ELR (cell line): ENCODE measurements around the gene KLHDC9.
A peak's percentile ranks its signal among the peaks of the same experiment; 100 is the strongest.

Experiments used
- DNase-seq: peaks from one replicate; pipeline ENCODE4 v3.0.0-alpha.2; 2015; ENCODE audit warnings: low read depth

KLHDC9 gene

DNA sequence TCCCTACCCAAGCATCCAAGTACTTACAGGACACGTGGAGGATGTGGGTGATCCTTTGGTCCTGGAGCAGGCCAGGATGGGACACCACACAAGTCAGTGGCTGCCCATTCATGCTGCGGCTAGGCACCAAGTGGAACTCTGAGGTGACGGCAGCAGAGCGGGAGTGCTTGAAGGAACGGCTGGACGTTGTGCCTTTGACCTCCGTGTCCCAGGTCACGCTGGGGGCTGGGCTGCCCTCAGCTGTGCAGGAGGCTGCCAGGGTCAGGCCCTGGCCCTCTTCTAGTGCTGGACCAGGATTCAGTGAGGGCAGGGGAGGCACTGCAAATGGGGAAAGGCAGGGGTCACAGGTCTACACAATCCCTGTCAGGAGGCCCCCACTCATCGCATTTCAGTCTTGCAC, 20.7 kb upstream of the KLHDC9 start:
- no peak for DNase-seq

DNA sequence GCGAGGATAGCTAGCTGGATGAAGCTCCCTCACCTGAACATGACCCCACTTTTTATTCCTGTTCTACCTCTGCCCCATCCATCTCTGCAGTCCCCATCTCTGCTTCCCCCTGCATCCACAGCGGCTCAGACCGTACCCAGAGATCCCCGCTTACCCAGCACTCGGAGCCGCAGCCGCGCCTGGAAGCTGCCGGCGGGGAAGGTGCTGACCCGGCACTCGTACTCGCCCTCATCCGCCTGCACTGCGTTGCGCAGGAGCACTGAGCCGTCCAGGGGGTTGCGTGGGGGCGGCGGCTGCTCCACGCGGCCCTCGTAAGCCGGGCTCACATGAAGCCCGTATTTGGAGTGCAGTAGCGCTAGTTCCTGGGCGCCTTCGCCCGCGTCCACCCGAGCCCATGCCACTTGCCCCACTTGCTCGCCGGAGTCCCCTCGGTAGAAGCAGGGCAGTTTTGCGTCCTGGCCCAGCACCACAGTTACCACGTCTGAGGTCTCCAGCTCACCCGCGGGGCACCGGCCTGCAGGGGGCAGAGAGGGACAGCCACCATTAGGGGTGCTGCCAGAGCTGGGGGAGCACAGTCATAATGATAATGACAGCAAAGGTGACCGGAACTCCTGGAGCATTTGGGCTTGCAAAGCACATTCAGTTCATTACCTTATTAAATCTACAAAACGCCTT, 18.6 kb upstream of the KLHDC9 start:
- DNase-seq: no peak

DNA sequence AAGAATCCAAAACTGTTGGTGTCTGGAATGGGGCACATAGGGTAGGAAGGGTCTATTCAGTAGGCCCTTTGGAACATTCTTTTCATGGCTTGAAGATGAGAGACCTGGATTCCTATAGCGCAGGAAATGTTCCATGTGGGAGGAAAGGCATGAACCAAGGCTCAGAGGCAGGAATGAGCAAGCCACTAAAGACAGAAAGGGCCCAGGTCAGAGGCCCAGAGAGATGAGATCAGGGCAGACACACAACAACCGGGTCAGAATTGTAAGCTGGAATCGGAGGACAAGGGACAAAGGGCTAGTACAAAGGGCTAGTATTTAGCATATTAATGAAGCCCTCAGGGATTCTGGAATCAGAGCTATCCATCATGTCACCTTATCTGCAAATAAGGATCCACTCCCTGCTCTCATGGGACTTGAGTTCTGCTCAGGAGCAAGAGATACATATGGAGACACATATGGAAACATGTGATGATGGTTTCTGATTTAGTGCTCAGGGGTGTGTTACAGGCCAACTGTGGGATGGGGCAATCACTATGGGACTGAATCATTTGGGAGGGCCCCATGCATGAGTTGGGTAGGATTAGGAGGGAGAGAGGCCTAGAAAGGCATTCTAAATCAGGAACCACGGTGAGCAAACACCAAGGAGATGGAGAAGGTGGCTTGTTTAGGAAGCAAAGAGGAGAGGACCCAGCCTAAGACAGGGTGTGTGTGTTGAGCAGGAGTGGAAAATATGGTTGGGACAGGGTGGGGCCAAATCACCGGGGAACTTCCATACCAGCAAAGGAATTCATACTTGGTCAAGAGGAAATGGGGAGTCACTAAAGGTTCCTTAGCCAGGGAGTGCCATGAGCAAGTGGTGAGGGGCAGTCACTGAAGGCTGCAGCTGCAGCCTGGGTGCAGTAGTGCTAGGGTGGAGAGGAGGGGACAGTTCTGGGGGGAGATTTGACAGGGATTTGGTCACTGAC, 17.4 kb upstream of the KLHDC9 start:
- DNase-seq: peak; percentile 25

DNA sequence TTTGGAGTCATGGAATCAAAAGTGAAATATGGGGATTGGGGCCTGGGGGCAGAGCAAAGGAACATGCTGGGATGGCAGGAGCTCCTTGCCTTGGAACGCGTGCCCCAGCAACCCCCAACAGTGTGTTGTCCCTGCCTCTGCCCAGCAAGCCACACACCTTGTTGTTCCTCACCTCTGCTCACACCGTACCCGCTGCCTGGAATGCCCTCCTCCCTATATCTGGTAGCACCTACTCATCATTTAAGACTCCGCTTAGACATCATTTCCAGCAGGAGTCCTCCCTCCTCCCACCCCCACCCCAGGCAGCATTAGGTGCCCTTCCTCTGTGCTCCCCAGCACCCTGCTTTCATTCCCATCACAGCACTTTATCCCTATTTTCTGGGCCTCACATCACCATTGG, 16.6 kb upstream of the KLHDC9 start:
- DNase-seq: no peak

DNA sequence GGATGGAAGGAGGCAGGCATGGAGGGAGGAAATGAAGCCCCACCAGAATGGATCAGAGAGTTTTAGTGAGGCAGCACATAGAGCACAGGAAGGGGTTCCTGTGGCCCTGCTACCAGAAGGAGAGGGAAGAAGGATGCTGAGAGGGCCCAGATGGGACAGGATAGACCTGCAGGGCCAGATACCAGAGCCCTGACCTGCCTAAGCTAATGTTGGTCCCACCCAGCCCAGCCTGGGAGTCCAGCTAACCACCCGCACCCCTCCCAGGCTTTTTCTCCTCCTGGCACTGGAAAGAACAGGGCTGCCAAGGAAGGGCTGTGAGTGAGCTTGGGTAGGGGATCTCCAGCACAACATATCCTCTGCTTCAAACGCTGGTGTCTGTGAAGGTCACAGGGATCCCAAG, 15.7 kb upstream of the KLHDC9 start:
- no peak for DNase-seq

DNA sequence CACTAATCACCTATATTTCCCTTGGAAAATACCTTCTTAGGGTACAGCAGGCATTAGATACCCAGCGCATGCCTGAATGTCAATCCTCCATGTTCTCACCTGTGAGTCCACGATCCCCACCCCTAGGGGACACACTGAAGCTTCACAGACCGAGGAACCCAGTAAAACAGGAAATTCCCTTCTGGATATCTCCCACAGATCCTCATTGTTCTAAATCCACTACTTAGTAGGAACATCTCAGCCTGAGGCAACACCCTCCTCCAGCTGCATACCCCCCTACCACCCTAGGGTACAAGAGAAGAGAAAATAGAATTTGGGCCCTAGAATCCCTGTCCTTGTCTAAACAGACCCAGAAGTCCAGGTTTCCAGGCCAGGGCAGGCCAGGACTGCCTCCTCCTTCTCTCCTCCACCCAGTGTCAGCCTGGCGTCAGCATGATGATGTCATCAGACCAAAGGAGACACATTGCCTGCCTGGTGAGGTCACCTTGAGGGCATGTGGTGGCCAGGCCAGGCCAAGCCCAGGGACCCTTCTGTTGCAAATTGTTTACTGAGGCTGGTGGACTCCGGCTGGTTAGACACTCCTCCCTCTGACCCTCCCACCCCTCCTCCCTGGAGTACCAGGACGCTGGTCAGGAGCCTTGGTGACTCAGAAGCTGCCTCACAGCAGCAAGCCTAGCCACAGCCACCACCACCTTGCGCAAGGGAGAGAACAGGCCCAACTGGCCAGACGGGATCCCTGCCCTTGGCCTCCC, 15.0 kb upstream of the KLHDC9 start:
- DNase-seq: peak; percentile 97

DNA sequence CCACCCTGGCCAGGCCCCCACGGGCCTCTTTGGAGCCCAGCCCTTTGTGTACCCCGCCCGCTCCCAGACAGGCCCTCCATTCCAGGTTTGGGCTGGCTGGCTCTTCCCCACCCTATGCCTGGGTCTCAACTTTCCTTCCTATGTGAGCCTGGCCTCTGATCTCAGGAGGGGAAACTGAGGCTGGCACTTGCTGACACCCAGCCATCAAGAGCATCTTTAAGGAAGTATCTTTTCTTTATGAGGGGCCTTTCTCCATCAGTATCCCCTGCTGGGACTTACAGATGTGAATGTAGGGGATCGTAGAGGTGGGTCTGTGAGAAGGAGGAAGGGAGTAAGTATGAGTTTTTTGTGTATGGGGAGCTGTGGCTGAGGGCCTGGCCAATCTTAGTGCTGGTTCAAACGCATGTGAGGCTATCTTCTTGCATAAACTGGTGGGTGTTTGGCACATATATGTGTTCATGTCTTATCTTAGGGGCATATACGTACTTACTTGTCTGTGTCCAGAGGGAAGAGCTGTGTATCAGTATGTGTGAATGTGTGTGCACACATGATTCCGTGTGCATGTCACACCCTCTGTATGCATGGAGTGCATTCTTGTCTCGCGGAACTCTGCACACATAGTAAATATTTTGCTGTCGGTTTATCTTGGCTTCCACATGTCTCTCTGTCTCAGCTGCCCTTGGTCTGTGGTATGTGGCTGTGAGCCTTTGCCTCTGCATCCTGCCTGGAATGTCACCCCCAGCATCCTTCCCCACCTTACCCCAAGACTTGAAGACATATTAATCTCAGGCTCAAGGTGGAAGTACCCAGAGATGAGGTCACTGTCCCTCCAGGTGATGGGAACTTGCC, 14.2 kb upstream of the KLHDC9 start:
- DNase-seq: no peak

DNA sequence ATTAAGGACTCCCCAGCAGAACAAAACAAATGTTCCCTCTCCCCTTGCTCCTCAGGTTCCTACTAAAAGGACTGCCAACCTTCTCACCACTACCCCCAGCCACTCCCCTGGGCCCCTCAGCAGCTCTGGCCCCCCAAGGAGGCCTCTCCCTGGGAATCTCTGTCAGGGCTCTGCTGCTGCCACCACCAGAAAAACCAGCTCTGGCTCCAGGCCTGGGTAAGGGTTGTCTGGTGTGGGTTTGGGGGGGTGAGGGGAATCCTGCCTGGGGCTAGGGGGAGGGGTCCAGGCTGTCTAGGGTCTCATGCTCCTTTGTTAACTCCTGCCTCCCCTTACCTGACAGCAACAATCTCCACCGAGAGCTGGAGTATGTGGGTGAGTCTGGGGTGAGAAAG, 13.6 kb upstream of the KLHDC9 start:
- no peak for DNase-seq

DNA sequence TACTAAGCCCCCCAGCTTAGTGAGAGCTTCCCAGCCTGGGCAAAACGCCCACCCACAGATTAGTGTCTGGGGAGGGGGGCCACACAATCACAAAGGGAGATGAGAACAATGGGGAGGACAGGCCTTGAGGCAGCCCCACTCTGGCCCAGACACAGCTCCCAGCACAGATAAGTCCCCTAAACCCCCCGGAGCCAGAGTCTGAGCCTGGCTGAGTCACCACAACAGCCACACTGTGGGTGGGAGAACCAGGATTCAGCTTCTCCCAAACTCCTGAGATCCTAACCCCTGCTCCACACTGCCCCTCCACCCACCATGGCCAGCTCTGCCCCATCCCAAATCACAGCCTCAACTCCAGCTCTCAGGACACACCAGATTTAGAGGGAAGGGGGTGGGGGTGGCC, 13.0 kb upstream of the KLHDC9 start:
- peak; percentile 61 for DNase-seq

DNA sequence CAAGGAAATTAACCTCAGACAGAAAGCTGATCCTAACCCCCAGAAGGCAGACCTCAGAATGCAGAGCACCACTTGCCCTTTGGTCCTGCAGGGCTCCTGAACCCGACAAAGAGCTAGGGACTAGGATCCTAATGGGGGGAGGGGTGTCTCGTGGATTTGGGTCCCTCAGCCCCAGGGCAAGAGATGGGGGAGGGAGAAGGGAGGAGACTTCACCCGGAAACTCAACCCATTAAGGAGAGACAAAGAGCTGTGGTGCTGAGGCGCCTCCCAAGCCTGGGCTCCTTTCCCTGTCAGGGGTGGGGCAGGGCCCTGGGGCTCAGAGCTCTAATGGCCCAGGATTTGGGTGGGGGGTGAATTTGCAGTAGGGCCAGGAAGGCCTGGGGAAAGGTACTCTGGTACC, 11.7 kb upstream of the KLHDC9 start:
- DNase-seq: no peak

DNA sequence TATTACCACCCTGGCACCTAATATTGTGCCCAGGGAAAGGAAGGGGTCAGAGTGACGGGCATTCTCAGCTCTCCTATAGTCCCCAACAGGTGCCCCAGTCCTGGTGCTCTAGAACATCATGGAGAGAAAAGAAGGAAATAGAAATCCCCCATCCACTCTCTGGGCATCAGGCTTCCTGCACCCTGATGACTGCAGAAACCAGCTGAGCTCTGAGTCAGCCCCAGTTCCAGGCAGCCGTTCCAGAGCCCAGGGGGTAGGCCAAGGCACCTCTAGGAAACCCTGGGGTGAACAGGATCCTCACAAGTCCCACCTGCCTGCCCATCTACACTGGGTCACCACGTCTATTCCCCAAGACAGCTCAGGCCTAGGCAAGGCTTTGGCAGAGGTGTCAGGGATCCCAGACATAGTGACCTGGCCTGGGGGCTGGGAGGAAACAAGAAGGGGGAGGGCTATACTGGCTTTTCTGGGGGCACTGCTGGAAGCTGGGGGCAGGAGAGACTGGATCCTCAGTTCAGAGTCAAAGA, 9.5 kb upstream of the KLHDC9 start:
- DNase-seq: peak; percentile 72

DNA sequence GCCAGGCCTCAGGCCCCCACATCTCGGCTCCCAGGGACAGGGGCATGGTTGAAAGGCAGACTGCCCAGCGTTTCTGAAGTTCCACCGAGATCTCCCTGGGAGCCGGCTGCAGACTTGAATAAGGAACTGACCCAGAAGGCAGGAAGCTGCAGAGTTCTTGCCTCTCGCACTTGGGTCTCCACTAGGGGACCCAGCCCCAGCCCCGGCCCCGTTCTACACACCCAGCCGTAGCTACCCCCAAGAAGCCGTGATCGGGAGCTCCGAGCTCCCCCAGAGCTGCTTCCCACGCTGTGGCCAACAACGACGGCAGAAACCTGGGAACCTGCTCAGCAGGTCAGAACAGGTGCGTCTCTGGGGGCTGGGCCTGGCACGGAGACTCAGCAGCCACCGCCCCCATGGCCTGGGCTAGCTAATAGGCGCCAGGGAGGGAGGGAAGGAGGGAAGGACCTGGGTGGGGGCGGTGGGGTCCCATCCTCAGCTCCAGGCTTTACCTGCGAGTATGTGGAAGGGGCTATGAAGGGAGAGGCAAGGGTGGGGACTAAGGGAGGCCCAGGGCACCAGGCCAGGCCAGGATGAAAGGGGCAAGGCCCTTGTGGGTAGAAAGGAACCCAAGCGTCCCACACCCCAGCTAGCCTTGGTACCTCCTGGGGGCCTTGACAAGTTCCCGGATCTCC, 8.8 kb upstream of the KLHDC9 start, which contains the start of gene NECTIN4:
NECTIN4 (minus strand) TSS at position 308 of the 674 bp plus-strand sequence; CDS start at position 46, 262 bp downstream.
- no peak for DNase-seq

DNA sequence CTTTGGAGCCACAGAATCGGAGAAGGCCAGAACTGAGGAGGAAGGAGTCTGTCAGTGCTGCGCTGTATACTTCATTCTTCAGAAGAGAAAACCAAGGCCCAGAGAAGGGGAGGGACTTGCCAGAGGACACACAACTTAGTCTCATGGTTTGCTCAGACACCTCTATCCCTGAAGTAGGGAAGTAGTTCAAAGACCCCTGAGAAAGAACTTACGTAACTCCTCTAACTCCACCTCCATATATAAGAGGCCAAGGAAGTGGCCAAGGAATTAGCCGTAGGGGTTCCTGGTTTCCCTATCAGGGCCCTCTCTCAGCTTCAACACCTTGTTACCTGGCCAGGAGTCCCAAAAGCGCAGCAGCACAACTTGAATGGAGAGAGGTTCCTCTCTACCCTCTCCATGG, 8.2 kb upstream of the KLHDC9 start:
- no peak for DNase-seq

DNA sequence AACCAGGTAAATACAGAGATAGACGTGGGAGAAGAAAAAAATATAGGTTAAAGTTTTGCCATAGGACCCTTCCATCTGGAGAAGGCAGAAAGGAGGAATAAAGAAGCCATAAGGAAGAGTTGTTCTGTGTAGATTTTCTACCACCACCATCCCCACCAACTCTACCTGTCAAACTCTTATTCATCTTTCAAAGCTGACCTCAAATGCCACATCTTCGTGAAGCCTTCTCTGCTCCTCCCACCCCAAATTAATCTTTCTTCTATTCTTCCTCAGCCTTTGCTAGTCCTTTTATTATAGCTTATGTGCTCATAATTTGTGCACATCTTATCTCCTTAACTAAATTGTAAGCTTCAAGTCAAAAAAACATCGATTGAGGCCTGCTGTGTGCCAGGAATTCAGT, 7.5 kb upstream of the KLHDC9 start:
- DNase-seq: no peak

DNA sequence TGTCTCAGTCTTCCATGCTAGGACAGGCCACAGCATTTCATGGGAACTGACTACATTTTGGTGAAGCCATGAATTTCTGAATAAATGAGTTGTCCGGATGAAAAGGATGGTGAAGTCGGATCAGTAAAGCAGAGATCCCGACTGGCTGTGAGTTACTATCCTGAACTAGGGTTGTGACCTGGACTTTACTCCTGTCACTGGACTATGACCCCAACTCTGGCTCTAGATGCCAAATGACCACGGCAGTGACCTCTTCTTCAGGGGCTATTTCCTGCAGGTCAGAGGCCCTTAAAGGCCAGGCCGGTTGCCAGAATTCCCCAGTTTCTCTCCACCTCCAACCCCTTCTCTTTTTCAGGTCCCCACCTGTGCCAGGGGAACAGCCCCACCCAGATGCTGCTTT, 7.1 kb upstream of the KLHDC9 start:
- DNase-seq: no peak

DNA sequence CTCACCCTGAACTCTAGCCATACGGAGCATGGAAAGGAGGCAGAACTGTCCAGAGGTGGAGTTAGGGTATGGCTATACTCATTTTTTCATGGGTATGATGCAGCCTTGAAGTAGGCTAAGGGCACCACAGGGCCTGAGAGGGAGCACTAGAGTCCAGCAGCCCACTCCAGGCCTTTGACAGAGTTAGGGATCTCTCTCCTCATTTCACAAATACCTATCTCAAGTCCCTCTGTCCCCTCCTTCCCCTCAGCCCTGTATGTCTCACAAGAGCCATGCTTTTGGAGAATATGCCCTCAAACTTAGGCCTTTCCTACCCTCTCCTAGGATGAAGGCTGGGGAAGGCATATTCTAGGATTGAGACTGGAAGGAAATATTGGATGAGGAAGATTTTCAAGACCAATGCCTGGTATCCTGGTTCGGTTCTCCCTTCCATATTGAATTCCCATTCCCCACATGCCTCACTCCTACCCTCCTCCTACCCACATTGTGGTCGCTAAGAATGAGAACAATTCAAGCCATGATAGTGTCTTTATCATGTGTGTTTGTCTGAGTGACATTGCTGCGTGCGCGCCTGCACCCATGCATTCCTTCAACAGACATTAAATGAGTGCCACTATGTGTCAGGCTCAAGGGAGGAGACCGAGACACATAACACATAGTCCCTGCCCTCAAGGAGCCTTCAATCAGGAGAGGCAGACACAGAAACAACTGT, 6.2 kb upstream of the KLHDC9 start:
- DNase-seq: no peak

DNA sequence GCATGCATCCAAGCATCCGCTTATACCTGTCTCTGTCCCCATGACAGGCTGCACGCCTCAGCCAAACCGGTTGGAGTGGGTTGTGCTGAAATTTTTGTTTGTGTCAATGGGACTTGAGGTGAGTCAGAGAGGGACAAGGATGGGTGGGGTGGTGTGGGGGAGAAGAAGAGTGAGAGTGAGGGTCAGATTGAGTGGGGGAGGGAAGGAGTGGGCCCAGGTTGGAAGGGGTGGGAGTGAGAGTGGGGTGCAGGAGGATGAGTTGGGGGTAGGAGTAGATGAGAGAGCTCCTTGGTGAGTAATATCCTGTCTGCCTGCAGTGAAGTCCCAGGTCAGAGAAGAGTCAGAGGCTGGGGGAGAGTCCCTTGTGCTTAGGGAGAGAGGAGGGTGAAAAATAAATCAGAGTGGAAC, 5.5 kb upstream of the KLHDC9 start:
- peak; percentile 78 for DNase-seq

DNA sequence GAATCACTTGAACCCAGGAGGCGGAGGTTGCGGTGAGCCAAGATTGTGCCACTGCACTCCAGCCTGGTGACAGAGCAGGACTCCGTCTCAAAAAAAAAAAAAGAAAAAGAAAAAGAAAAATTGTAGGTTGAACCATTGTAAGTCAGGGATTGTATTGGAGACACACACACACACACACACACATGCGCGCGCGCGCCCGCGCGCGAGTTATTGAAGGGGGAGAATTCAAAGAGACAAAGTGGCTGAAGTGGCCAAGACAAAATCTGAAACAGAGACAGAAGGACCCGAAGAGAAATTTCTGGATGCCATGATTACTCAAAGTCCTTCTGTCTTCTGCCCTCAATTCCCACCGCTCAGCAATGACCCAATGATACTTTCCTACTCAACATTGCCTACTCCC, 3.7 kb upstream of the KLHDC9 start:
- no peak for DNase-seq

DNA sequence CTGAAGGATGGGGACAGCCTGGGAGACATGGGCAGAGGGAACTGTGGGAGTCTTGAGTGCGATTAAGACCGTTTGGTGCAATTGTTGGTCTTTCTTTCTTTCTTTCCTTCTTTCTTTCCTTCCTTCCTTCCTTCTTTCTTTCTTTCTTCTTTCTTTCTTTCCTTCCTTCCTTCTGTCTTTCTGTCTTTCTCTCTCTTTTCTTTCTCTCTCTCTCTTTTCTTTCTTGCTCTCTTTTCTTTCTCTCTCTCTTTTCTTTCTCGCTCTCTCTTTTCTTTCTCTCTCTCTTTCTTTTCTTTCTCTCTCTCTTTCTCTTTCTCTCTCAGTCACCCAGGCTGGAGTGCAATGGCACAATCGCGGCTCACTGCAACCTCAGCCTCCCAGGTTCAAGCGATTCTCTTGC, 2.9 kb upstream of the KLHDC9 start:
- no peak for DNase-seq

DNA sequence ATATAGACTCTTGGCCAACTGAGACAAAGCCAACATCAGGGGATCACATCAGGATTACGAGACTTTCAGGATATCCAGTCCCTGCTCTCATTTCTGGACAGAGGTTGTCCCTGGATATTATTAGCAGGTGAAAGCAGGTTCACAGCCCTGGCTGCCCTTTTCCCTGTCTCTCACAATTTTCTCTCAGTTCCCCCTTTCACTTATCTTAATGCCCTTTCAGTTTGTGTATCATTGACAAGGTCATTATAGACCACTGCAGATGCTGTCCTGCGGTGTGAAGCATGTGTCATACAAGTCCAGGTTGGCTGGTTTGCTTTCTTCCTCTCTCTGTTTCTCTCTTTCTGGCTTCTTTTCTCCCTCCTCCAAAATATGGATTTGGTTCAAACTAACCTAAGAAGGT, 2.1 kb upstream of the KLHDC9 start:
- no peak for DNase-seq
